Glomerular endothelial cell (primary cell): ENCODE measurements around the gene HIPK2. TPM values are rescaled to one million over a fixed set of nuclear protein-coding genes. Genes with fewer than 3 reads are reported as not detected.
"Not testable (repeated sequence)": the region's sequence is repeated elsewhere in the genome, so short reads cannot be mapped to it uniquely, and the experiment has no call there.

ENCODE experiments used
- DNase-seq: peaks from one replicate; pipeline ENCODE4 v3.0.0-alpha.2; 2011; ENCODE audit warnings: low read depth, low spot score; ENCODE audit errors: extremely low read depth
- total RNA-seq: library from RNA; depleted of rRNA; stranded (reverse); fragments of >200 nt; gene quantifications from 2 replicates; pipeline ENCODE4 v1.2.3, GENCODE V29; 2015

The HIPK2 gene
- total RNA-seq, 1 donor from 2014 or later, result 69.4 TPM

GRCh38 chr7:139557857-139558581 lies 219.8 kb downstream of the HIPK2 start:
- DNase-seq, result no peak

- DNase-seq, result not testable (repeated sequence)
These were observed 223.7 kb downstream of the HIPK2 start for GRCh38 chr7:139553991-139554700.

DNA sequence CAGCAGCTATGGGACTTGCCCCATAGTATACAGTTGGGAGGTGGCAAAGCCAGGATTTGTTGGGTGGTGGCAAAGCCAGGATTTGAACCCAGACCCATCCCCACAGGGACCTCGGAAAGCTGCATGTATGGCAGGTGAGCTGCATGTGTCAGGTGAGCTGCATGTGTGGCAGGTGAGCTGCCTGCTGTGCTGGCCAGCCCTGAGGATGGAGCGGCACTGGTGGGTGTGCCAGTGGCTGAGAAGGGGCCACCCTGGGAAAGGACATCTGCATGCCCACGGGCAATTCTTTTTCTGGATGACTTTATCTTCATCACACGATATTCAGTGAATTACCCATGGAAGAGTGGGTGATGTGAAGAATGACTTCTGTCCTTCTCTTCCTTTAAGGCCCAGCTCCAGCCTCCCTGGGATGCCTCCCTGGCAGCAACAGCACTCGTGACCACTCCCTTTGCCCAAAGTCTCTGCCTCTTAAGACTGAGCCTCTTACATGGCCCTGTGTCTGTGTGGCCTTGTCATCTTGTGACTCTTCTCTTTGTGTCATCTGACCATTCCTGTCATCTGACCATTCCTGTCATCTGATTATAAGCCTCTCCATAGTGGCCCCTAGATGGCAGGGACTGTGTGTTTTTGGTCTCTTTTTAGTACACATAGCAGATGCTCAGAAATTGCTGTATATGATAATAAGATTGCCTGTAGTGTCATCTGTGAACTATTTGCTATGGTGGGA lies 229.3 kb downstream of the HIPK2 start:
- no peak for DNase-seq

- DNase-seq, result no peak
These were observed 233.2 kb downstream of the HIPK2 start for GRCh38 chr7:139544645-139545044.

- DNase-seq, result no peak
These were observed 233.8 kb downstream of the HIPK2 start for GRCh38 chr7:139543801-139544603.

DNA sequence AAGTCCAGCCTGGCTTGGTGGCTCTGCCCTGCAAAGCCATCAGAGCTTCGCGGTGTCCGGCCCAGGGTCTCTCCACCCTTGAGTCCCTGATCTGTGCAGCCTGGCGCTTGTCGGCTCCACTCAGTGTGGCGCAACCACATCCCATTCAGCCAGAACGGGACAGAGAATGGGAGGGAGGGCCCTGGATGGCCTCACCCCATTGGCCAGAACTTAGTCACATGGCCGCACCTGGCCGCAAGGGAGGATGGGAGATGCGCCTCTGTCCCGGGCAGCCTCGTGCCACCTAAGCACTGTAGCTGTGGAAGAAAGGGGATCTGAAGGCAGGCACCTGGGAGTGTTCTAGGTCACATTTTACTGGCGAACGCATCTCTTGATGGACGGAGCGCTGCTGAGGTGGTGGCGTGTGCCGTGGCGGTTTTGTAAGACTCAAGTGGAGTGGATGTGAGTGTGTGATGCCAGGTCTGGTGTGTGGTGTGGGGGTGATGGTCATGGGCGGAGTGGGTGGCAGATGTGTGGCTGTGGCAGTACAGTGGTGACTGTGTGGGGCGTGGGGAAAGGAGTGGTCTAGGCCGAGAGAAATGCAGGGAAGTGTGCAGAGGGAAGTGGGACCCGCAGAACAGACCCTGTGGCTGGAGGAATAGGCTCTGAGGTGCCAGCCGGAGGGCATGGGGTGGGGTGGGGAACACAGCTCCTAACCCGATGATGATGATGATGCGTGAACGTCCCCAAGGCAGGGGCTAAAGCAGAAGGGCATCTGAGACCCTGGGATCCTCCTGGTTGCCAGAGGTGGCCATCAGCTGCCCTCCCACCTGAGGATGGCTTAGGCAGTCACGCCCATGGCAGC lies 235.3 kb downstream of the HIPK2 start:
- DNase-seq, result no peak

- DNase-seq, result no peak
These were observed 236.0 kb downstream of the HIPK2 start for GRCh38 chr7:139541600-139542307.

- no peak for DNase-seq
These were observed 237.6 kb downstream of the HIPK2 start for GRCh38 chr7:139540203-139540602.

DNA sequence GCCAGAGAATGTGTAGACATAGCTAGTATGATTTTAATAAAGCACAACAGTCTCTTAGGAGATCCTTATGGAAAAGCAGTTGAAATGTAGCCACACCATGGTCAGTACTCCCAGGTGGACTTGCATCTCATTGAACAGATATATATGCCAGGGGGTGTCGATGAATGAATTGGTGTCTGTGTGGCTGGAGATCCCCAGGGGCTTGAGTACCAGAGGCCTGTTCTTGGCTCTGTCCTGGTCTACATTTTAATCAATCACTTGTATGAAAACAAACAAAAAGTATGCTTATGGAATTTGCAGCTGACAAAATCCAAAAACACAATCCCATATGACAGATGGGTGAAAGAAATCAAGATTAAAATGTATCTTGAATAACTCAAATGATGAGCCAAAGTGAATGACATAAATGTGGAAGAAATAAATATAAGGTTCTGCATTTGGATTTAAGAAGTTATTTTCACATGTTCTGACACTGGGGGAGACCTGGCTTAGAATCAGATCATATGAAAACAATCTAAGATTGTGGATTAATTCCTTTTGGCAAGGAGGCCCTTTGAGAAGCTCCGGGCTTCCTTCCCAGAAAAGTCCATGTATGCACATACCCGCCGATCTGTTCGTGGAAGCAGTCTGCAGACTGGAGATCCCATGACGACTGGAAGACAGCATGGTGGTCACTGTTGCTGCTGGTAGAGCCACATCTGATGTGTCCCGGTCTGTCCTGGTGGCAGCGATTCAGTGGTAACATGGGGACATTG lies 238.7 kb downstream of the HIPK2 start:
- DNase-seq, result no peak

DNA sequence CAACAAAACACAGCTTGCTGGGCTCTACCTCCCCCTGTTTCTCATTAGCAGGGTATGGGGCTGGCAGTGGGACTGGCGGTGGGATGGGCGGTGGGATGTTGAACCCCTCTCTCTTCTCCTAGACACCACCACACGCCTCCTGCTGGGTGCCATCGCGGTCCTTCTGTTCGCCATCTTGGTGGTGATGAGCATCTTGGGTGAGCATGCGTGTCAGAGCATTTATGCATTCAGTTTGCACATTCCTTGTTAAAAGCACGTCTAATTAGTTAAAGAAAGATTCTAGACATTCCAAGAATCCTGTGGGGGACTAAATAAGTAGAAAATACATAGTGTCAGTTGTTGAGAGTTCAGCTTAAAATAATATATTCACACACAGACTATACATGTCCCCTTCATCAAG lies 241.6 kb downstream of the HIPK2 start:
- DNase-seq, result no peak

- DNase-seq, result no peak
These were observed 242.7 kb downstream of the HIPK2 start for GRCh38 chr7:139534966-139535651.

- DNase-seq, result no peak
These were observed 243.7 kb downstream of the HIPK2 start for GRCh38 chr7:139534096-139534495.

- DNase-seq, result no peak
These were observed 245.1 kb downstream of the HIPK2 start for GRCh38 chr7:139532636-139533155.

DNA sequence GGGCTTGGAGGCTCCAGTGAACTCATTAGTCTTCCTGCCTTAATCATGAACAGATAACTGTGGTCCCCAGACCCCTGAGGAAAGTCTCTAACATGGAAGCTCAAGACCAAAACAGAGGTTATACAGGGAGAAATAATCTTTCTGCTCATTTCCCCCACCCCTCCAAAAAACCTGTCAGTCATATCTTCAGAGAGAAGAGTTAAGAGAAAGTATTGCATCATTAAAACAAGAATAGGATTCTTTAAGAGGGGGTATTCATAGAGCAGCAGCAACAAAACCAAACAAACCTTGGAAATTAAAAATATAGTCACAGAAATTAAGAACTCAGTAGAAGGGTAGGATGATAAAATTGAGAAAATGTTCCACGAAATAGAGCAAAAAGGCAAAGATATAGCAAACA lies 246.7 kb downstream of the HIPK2 start:
- no peak for DNase-seq

DNA sequence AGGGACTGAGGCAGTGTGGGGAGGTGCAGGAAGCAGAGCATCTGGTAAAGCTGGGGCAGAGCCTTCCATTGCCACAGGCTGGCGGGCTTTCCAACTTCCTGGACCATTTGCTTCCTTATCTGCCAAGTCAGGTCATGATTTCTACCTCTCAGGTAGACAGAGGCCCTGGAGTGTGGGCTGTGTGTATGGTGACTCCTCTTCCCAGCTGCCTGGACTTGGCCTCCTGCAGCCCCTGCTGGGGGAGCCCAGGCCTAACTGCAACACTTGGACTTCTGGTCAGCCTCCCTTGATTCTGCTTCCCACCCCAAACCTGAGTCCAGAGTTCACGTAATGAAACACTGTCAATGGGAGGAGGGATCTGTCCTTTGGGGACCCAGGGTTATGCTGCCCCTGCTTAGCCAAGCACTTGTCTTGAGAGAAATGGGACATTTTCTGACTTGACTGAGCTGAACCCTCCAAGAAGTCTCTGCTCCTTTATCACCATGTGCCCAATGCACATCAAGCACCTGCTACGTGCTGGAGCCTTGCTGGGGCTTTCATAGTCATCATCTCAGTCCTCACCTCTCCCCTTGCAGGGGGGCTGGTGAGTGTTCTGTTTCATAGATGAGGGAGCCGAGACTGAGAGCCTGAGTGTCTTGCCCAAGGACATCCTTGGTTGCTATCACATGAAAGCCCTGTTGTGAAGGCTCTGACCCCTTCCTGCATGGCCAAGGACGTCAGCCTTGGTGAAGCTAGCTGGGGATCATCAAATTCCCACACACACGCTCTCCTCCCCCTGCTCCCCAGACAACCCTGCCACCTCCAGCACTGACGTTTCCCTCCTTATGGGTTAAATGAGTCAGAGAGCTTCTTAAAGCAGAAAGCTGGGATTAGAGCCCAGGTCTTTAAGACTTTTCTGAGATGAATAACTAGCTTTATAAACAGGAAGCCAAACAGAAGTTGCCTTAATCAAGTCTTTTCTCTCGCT lies 250.9 kb downstream of the HIPK2 start:
- no peak for DNase-seq

DNA sequence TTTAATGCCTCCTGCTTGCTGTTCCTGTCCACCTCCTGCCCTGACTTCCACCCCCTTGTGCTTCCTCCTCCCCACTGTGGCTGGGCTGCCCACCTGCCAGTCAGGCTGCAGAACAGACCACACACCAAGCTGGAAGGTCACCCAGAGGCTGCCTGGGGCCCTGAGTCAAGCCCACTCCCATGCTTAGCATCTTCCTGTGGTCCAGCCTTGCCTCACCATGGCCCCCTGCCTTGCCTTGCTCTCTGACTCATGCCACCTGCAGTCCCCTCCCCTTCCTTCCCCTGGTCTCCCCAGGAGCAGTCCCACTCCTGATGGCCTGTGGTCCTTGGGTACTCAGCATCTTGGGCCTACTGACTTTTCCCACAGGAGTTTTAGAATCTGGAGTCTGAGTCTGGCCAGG lies 252.0 kb downstream of the HIPK2 start:
- DNase-seq, result no peak

DNA sequence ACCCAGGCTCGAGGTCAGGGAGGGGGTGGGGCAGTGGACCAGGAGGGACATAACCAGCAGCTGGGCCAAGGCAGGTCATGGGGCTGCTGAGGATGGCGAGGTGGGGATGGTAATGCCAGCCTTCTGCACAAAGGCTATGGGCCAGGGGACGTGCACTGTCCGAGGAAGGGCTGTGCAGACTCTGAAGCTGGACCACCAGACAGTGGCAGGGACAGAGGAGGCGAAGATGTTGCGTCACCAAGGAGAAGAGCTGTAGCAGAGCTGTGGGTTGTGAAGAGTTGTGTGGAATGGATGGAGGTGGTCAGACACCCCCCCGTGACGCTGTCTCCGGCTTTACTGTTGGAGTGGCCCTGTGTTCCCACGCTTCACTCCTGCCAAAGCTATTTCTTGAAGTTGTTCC lies 252.6 kb downstream of the HIPK2 start:
- no peak for DNase-seq
